Naive thymus-derived CD4-positive, alpha-beta T cell (primary cell): ENCODE results near the gene CACNA2D2. TPM values are rescaled to one million over a fixed set of nuclear protein-coding genes. Genes with fewer than 3 reads are reported as not detected.

ENCODE experiments used
- ATAC-seq: fragments of 150-1000 bp; cut with Tn5 transposase; 2 replicates; pipeline ENCODE4 v1.10.0; 2021; ENCODE audit warnings: mild to moderate bottlenecking, moderate library complexity
- CTCF ChIA-PET: fragments of 350-600 bp; sonication (Branson Sonifier 250); formaldehyde crosslinking; loops from one replicate; lab custom pipeline; 2021; ENCODE audit warnings: antibody characterized with exemption; lab: Charles Lee
- POLR2A ChIA-PET: fragments of 350-600 bp; sonication (Branson Sonifier 250); formaldehyde crosslinking; loops from one replicate; lab custom pipeline; 2021; ENCODE audit warnings: antibody characterized with exemption, inconsistent platforms; lab: Charles Lee
- DNase-seq, 9 donors: peaks; one replicate each; pipeline versions ENCODE4 v3.0.0 to v3.0.0-alpha.2; 2020 to 2022; ENCODE audit warnings: mixed read lengths in 1 of 9
- H3K27ac ChIP-seq: one replicate; pipeline ENCODE4 v1.7.0; 2013; ENCODE audit warnings: mild to moderate bottlenecking, low read depth, low read length, moderate library complexity
- H3K27me3 ChIP-seq, 2 donors: one replicate each; pipeline ENCODE4 v1.7.0; 2013; ENCODE audit warnings: low read length in 2 of 2, mild to moderate bottlenecking in 2 of 2, moderate library complexity in 2 of 2; ENCODE audit not compliant: control insufficient read depth in 2 of 2, insufficient read depth in 2 of 2
- H3K36me3 ChIP-seq, 3 experiments: 1 replicate in 2 of 3; 2 replicates in 1 of 3; pipeline ENCODE4 v1.7.0; 2013; ENCODE audit warnings: low read length in 3 of 3, mild to moderate bottlenecking in 3 of 3, moderate library complexity in 1 of 3; ENCODE audit not compliant: insufficient read depth in 3 of 3, control insufficient read depth in 2 of 3
- H3K4me1 ChIP-seq, 2 donors: one replicate each; pipeline ENCODE4 v1.7.0; 2013; ENCODE audit warnings: low read length in 2 of 2, mild to moderate bottlenecking in 2 of 2, moderate library complexity in 1 of 2; ENCODE audit not compliant: control insufficient read depth in 2 of 2, insufficient read depth in 2 of 2
- H3K4me3 ChIP-seq: 2 replicates; pipeline ENCODE4 v1.7.0; 2013; ENCODE audit warnings: mild to moderate bottlenecking, low read length
- H3K9me3 ChIP-seq, 3 experiments: 1 replicate in 2 of 3; 2 replicates in 1 of 3; pipeline ENCODE4 v1.7.0; 2013; ENCODE audit warnings: low read length in 3 of 3; ENCODE audit not compliant: control insufficient read depth in 2 of 3
- H3K27ac Mint-ChIP-seq, 9 donors: one replicate each; pipeline ENCODE4 v1.8.0; 2020 to 2022; ENCODE audit warnings: mixed read lengths in 9 of 9, mild to moderate bottlenecking in 8 of 9, moderate library complexity in 5 of 9, inconsistent platforms in 2 of 9
- H3K27me3 Mint-ChIP-seq, 5 donors: one replicate each; pipeline ENCODE4 v1.8.0; 2021 to 2022; ENCODE audit warnings: mixed read lengths in 5 of 5, mild to moderate bottlenecking in 1 of 5
- H3K36me3 Mint-ChIP-seq, 5 donors: one replicate each; pipeline ENCODE4 v1.8.0; 2020 to 2022; ENCODE audit warnings: mixed read lengths in 5 of 5, mild to moderate bottlenecking in 3 of 5, inconsistent platforms in 1 of 5
- H3K4me1 Mint-ChIP-seq, 7 donors: one replicate each; pipeline ENCODE4 v1.8.0; 2020 to 2022; ENCODE audit warnings: mixed read lengths in 7 of 7, mild to moderate bottlenecking in 3 of 7, inconsistent platforms in 1 of 7
- H3K4me3 Mint-ChIP-seq, 10 donors: one replicate each; pipeline ENCODE4 v1.8.0; 2020 to 2022; ENCODE audit warnings: mild to moderate bottlenecking in 10 of 10, mixed read lengths in 10 of 10, moderate library complexity in 6 of 10, inconsistent platforms in 2 of 10
- H3K9me3 Mint-ChIP-seq, 11 donors: one replicate each; pipeline ENCODE4 v1.8.0; 2020 to 2022; ENCODE audit warnings: mixed read lengths in 11 of 11, mild to moderate bottlenecking in 4 of 11, inconsistent platforms in 1 of 11, moderate library complexity in 1 of 11
- intact Hi-C, 2 donors: fragments of 100-400 bp; cut with micrococcal nuclease; formaldehyde crosslinking; loops; one replicate each; pipeline ENCODE4 v1.15.1; 2023
- polyA plus RNA-seq, 2 donors: library from polyadenylated mRNA; unstranded; fragments of 300-500 nt; fragmentation: Illumina TruSeq; gene quantifications; one replicate each; pipeline ENCODE4 v1.2.3, GENCODE V29; 2021
- total RNA-seq, 6 experiments: library from RNA in 5 of 6; stranded (reverse) in 5 of 6; gene quantifications; 1 replicate in 5 of 6; 2 replicates in 1 of 6; pipeline ENCODE4 v1.2.3 and lab custom pipeline; 2021 to 2026

The CACNA2D2 gene
- total and polyA plus RNA-seq, 7 experiments from 2014 or later: 0.32 to 6.2 (median 2.0) TPM

GRCh38 chr3:50536471-50537180 lies 33.2 kb upstream of the CACNA2D2 start:
- Mint-ChIP-seq H3K4me1 (peaks cover 0 to 3% (median 0%) of the 10 kb centered on the region in 7 donors), H3K4me3 (no peak overlapping the region), H3K36me3 (no peaks in the 10 kb centered on the region), H3K27me3 (peaks cover 0 to 51% (median 7%) of the 10 kb centered on the region in 5 donors), H3K9me3 (peaks cover 0 to 2% (median 0%) of the 10 kb centered on the region in 11 donors), H3K27ac (no peak overlapping the region)
- CTCF ChIA-PET: interaction anchor here (0.7 to 1.6 kb wide), 2 partner anchors 13 to 754 kb away, joined by 3 read pairs; no protein-coding TSS in a partner anchor
- Histone ChIP-seq H3K4me3 (no peak overlapping the region), H3K36me3 (no peaks in the 10 kb centered on the region), H3K27ac (no peak overlapping the region), H3K4me1 (no peaks in the 10 kb centered on the region), H3K9me3 (no peaks in the 10 kb centered on the region), H3K27me3 (no peaks in the 10 kb centered on the region)
- intact Hi-C loops: no loop called here
- POLR2A ChIA-PET: no interaction called here
- DNase-seq (no peak), ATAC-seq (no peak)

GRCh38 chr3:50534681-50535330 lies 31.4 kb upstream of the CACNA2D2 start:
- Histone ChIP-seq H3K27me3 (no peaks in the 10 kb centered on the region), H3K27ac (no peak overlapping the region), H3K4me1 (no peaks in the 10 kb centered on the region), H3K9me3 (no peaks in the 10 kb centered on the region), H3K36me3 (no peaks in the 10 kb centered on the region), H3K4me3 (no peak overlapping the region)
- POLR2A ChIA-PET: no interaction called here
- Mint-ChIP-seq H3K4me1 (peaks cover 0 to 3% (median 0%) of the 10 kb centered on the region in 7 donors), H3K27me3 (peaks cover 2 to 56% (median 9%) of the 10 kb centered on the region in 5 donors), H3K9me3 (peaks cover 0 to 2% (median 0%) of the 10 kb centered on the region in 11 donors), H3K27ac (no peak overlapping the region), H3K4me3 (no peak overlapping the region), H3K36me3 (no peaks in the 10 kb centered on the region)
- ATAC-seq: no peak
- DNase-seq: no peak
- CTCF ChIA-PET: interaction anchor here (0.9 kb wide), 1 partner anchor 9 kb away, joined by 3 read pairs; no protein-coding TSS in a partner anchor
- intact Hi-C loops: no loop called here

GRCh38 chr3:50533807-50534461 lies 30.5 kb upstream of the CACNA2D2 start:
- Histone ChIP-seq H3K27me3 (no peaks in the 10 kb centered on the region), H3K9me3 (no peaks in the 10 kb centered on the region), H3K4me3 (no peak overlapping the region), H3K4me1 (no peaks in the 10 kb centered on the region), H3K27ac (no peak overlapping the region), H3K36me3 (no peaks in the 10 kb centered on the region)
- ChIA-PET CTCF (no interaction called here), POLR2A (no interaction called here)
- Mint-ChIP-seq H3K4me3 (no peak overlapping the region), H3K9me3 (peaks cover 0 to 2% (median 0%) of the 10 kb centered on the region in 11 donors), H3K4me1 (peaks cover 0 to 2% (median 0%) of the 10 kb centered on the region in 7 donors), H3K36me3 (no peaks in the 10 kb centered on the region), H3K27me3 (peaks cover 7 to 57% (median 16%) of the 10 kb centered on the region in 5 donors), H3K27ac (peak overlapping the region in 1 of 9 donors; percentile 46)
- intact Hi-C loops: no loop called here
- DNase-seq: no peak
- no peak for ATAC-seq

- Histone ChIP-seq H3K27ac (no peak overlapping the region), H3K4me1 (no peaks in the 10 kb centered on the region), H3K27me3 (no peaks in the 10 kb centered on the region), H3K36me3 (no peaks in the 10 kb centered on the region), H3K4me3 (no peak overlapping the region), H3K9me3 (no peaks in the 10 kb centered on the region)
- peaks cover 0 to 2% (median 0%) of the 10 kb centered on the region in 7 donors for H3K4me1 Mint-ChIP-seq
- intact Hi-C loops: no loop called here
- no peaks in the 10 kb centered on the region for H3K36me3 Mint-ChIP-seq
- no peak overlapping the region for H3K27ac Mint-ChIP-seq
- H3K9me3 Mint-ChIP-seq: peaks cover 0 to 2% (median 0%) of the 10 kb centered on the region in 11 donors
- H3K27me3 Mint-ChIP-seq: peaks cover 11 to 56% (median 20%) of the 10 kb centered on the region in 5 donors
- no peak overlapping the region for H3K4me3 Mint-ChIP-seq
- ATAC-seq (no peak), DNase-seq (no peak)
- POLR2A ChIA-PET: no interaction called here
- CTCF ChIA-PET: no interaction called here
Observed at GRCh38 chr3:50533316-50533715, 29.9 kb upstream of the CACNA2D2 start.

- H3K4me3 ChIP-seq: no peak overlapping the region
- peaks cover 0 to 2% (median 0%) of the 10 kb centered on the region in 11 donors for H3K9me3 Mint-ChIP-seq
- H3K27ac Mint-ChIP-seq: no peak overlapping the region
- no peaks in the 10 kb centered on the region for H3K36me3 Mint-ChIP-seq
- H3K36me3 ChIP-seq: no peaks in the 10 kb centered on the region
- H3K27me3 Mint-ChIP-seq: peaks cover 11 to 52% (median 20%) of the 10 kb centered on the region in 5 donors
- ATAC-seq (no peak), DNase-seq (no peak)
- ChIA-PET CTCF (no interaction called here), POLR2A (no interaction called here)
- no peak overlapping the region for H3K27ac ChIP-seq
- H3K4me1 ChIP-seq: no peaks in the 10 kb centered on the region
- intact Hi-C loops: no loop called here
- no peaks in the 10 kb centered on the region for H3K27me3 ChIP-seq
- no peak overlapping the region for H3K4me3 Mint-ChIP-seq
- no peaks in the 10 kb centered on the region for H3K9me3 ChIP-seq
- peaks cover 0 to 2% (median 0%) of the 10 kb centered on the region in 7 donors for H3K4me1 Mint-ChIP-seq
Observed at GRCh38 chr3:50532062-50532705, 28.8 kb upstream of the CACNA2D2 start.

- ChIA-PET POLR2A (no interaction called here), CTCF (no interaction called here)
- Mint-ChIP-seq H3K27ac (no peak overlapping the region), H3K9me3 (peaks cover 0 to 2% (median 0%) of the 10 kb centered on the region in 11 donors), H3K4me1 (peaks cover 0 to 2% (median 0%) of the 10 kb centered on the region in 7 donors), H3K4me3 (no peak overlapping the region), H3K27me3 (peaks cover 11 to 49% (median 20%) of the 10 kb centered on the region in 5 donors), H3K36me3 (no peaks in the 10 kb centered on the region)
- ATAC-seq: no peak
- intact Hi-C loops: no loop called here
- DNase-seq: no peak
- Histone ChIP-seq H3K27ac (no peak overlapping the region), H3K4me3 (no peak overlapping the region), H3K4me1 (no peaks in the 10 kb centered on the region), H3K36me3 (no peaks in the 10 kb centered on the region), H3K27me3 (no peaks in the 10 kb centered on the region), H3K9me3 (no peaks in the 10 kb centered on the region)
Observed at GRCh38 chr3:50531201-50531600, 27.8 kb upstream of the CACNA2D2 start.
